CD4-positive, alpha-beta T cell treated with Interleukin-15 for 1 hour (primary cell): ENCODE measurements around the gene SNX18.
"Not testable (repeated sequence)": the region's sequence is repeated elsewhere in the genome, so short reads cannot be mapped to it uniquely, and the experiment has no call there.

Experiments
- DNase-seq: peaks from one replicate; pipeline ENCODE4 v3.0.0-alpha.2; 2020

Gene SNX18

DNA sequence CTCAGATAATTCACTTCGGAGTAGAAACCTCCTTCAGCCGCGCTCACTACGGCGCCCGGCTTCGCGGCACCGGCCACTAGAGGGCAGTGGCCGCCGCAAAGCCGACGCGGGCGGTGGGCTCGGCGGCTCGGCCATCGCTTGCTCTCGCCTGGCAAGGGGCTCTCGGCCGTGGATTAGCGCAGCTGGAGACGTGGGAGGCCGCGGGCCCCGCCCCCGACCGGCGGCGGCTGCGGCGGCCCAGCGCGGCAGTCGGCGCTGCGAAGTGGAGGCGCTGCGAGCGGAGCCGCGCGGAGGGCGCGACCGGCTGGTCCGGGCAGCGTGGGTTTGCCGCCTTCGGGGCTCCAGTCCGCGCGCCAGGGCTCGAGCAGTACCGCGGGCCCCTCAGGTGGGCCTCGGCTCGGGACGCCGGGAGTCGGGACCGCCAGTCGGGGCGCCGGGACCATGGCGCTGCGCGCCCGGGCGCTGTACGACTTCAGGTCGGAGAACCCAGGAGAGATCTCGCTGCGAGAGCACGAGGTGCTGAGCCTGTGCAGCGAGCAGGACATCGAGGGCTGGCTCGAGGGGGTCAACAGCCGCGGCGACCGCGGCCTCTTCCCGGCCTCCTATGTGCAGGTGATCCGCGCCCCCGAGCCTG is at the start of gene SNX18:
SNX18 (plus strand) TSS at position 248 of the 634 bp plus-strand sequence; CDS start at position 442, 194 bp downstream.
- peak; percentile 93 for DNase-seq

GRCh38 chr5:54469622-54470021 is 47.9 kb upstream of the SNX18 start:
- DNase-seq: no peak

GRCh38 chr5:54470128-54470527 is 47.4 kb upstream of the SNX18 start:
- DNase-seq: no peak

DNA sequence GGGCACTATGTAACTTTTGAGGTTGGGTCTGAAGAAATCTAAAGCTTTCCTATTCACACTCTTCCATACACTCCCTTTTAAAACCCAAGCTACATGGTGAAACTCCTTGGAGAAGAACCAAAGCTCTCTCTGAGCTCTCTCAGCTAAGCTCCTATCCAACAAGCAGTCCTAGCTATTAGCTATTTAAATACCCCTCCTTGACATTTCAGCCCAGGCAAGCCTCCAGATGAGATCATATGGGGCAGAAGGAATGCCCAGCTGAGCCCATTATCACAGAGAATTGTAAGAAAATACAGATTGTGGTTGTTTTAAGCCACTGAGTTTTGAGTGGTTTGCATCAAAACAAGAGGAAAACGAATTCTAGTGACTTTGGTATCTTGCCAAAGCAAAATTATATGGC is 46.9 kb upstream of the SNX18 start:
- no peak for DNase-seq

DNA sequence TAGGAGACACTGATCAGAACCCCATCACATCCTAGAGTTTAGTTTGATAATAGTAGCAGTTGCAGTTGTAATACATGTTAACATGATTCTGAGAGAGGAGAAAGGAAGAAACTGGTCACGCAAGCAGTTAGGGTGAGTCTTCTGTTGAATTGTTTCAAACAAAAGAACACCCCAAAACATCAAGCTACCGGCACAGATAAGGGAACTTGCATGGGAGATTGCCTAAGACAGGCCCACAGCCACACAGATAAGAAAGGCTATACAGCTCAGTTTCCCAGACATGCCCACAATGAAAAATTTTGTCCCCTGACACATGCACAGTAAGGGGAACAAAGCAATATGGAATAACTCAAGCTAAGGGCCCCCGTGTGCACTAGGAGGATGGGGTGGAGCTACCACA is 46.2 kb upstream of the SNX18 start:
- no peak for DNase-seq

GRCh38 chr5:54476682-54477081 is 40.9 kb upstream of the SNX18 start:
- DNase-seq: no peak

GRCh38 chr5:54477941-54478478 is 39.5 kb upstream of the SNX18 start:
- DNase-seq: no peak

GRCh38 chr5:54480296-54480695 is 37.3 kb upstream of the SNX18 start:
- no peak for DNase-seq

DNA sequence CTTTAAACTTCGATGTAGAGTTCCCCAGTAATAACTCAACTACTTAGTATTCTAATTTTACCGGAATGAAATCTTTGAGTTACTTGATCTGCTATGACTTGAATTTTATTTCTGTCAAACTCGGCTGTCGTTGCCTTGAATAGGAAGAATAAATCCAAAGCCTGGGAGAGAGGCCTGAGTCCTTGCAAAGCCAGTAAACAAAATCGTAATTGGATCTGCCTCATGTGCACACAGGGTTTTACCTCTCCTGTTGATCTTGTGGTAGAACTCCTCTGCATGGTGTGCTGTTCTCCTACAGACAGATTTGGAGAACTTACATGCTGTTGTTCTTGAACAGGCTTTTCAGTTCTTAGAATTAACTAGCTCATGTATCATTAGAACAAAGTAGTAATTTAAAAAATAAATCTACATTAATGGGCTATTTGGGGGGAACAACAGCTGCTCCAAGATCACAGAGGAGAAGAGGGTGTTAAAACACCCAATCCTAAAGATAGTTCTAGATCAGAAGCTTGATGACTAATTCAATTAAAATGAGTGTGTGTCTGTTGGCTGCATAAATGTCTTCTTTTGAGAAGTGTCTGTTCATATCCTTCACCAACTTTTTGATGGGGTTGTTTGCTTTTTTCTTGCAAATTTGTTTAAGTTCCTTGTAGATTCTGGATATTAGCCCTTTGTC is 33.2 kb upstream of the SNX18 start:
- DNase-seq: no peak

GRCh38 chr5:54485659-54486058 is 31.9 kb upstream of the SNX18 start:
- not testable (repeated sequence) for DNase-seq

GRCh38 chr5:54489648-54489979 is 27.9 kb upstream of the SNX18 start:
- not testable (repeated sequence) for DNase-seq

DNA sequence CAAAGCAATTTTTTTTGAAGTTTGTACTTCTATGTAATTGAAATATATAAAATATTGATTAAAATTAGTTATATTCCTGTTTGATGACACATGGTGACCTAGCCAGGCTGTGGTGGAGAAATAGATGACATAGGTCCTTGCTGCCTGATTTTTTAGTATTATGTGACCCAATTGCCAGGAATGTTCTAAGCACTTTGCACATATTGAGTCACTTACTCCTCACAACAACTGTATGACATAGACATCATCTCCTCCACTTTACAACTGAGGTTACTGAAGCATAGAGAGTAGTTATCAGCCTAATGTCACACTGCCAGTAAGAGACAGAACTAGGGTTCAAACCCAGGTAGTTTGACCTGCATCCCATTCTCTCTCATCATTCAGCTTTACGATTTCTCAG is 26.2 kb upstream of the SNX18 start:
- no peak for DNase-seq

- no peak for DNase-seq
These were observed 25.4 kb upstream of the SNX18 start for GRCh38 chr5:54492178-54492577.

- DNase-seq: no peak
These were observed 22.5 kb upstream of the SNX18 start for GRCh38 chr5:54495027-54495426.

DNA sequence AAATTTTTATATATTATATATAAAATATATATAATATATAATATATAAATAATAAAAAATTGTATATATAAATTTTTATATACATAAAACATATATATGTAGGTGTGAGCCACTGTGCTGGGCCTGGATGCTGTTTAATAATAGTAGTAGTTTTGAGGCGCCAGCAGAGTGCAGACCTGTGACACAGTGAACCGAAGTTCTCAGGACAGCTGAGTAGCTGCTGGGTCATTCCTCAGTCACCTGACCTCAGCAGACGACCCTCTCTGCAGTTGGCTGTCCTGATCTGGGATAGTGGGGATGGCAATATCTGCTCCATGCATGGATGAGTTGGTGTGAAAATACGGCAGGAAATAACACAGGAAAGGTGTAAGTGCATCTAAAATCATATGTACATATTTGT is 3.3 kb upstream of the SNX18 start:
- DNase-seq: no peak

DNA sequence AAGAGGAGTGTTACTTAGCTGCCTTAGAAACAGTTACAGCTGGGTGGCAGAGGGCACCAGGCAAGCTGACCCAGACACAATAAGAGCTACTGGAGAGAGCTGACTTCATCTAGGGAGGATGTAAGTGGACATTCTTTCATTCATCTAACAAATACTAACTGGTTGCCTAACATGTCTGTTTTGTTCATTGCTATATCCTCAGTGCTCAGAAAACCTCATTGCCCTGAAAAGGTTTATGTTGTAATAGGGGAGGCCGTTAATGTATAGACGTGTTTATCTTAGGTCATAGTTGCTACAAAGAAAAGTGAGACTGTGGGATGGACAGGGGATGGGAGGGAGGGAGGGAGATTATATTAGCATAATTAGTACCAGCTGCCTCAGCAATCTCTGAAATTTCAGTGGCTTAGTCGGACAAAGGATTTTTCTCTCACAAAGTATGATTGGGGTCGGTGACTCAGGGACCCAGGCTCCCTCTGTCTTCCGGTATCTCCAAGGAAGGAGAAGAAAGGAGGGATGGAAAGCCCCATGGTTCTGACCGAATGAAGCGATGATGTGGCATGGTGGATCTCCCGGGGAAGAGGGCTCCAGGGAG is 2.6 kb upstream of the SNX18 start:
- DNase-seq: no peak

- DNase-seq: no peak
These were observed 1.9 kb upstream of the SNX18 start for GRCh38 chr5:54515634-54516033.

- DNase-seq: no peak
These were observed 1.4 kb upstream of the SNX18 start for GRCh38 chr5:54516051-54516655.

DNA sequence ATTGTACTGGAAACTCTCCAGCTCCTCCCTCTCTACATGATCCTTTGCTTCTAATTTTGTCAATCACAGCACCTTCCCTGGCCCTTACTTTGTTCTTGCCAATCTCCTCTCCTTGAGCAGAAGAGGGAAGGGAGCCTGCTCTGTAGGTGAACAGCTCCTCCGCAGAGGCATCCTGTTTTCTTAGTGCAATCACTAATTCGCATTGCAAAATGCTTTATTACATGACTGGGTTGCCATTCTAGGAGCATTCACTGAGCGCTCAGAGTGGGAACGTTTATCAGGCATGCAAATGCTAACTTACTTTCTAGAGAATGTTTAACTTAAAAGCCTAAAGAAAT is 416 bp upstream of the SNX18 start:
- no peak for DNase-seq

- DNase-seq: peak; percentile 54
These were observed 723 bp downstream of the SNX18 start for GRCh38 chr5:54518146-54518817.

DNA sequence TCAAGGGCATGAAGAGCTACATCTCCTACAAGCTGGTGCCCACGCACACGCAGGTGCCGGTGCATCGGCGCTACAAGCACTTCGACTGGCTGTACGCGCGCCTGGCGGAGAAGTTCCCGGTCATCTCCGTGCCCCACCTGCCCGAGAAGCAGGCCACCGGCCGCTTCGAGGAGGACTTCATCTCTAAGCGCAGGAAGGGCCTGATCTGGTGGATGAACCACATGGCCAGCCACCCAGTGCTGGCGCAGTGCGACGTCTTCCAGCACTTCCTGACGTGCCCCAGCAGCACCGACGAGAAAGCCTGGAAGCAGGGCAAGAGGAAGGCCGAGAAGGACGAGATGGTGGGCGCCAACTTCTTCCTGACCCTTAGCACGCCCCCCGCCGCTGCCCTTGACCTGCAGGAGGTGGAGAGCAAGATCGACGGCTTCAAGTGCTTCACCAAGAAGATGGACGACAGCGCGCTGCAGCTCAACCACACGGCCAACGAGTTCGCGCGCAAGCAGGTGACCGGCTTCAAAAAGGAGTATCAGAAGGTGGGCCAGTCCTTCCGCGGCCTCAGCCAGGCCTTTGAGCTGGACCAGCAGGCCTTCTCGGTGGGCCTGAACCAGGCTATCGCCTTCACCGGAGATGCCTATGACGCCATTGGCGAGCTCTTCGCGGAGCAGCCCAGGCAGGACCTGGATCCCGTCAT is 1.4 kb downstream of the SNX18 start:
- no peak for DNase-seq

DNA sequence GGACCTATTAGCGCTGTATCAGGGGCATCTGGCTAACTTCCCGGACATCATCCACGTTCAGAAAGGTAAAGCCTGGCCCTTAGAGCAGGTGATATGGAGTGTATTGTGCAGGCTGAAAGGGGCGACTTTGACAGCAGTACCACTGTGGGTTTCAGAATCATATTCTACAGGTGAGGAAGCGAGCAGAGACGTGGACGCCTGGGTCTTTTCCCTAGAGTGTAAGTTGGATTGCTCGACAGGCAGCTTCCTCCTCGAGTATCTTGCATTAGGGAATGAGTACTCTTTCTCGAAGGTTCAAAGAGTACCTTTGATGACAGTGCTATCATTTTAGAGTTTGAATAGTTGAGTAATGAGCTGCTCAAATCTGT is 1.9 kb downstream of the SNX18 start:
- no peak for DNase-seq

- DNase-seq: peak; percentile 33
These were observed 2.9 kb downstream of the SNX18 start for GRCh38 chr5:54520438-54520846.
